Peyer's patch (tissue), 4 donors: ENCODE measurements around the gene NPNT.

Experiments
- CTCF ChIP-seq, 6 experiments: fragments of 450-650 bp in 4 of 6; fragments of 200-600 bp in 2 of 6; sonication (generic) in 1 of 6; IDR thresholded peaks; one replicate each; pipeline ENCODE4 v1.5.1; 2017 to 2019; ENCODE audit warnings: antibody characterized with exemption in 6 of 6, mild to moderate bottlenecking in 3 of 6, moderate library complexity in 1 of 6
- POLR2A ChIP-seq, 2 donors: fragments of 450-650 bp; IDR thresholded peaks; one replicate each; pipeline ENCODE4 v1.5.1; 2017; ENCODE audit warnings: antibody characterized with exemption in 2 of 2, mild to moderate bottlenecking in 2 of 2, moderate library complexity in 2 of 2

GRCh38 chr4:105965183-105965800 is 70.0 kb downstream of the NPNT start:
- TF ChIP-seq CTCF (IDR thresholded peaks at IDR 0.05) (no peak), POLR2A (IDR thresholded peaks at IDR 0.05) (no peak)
